GM12865 (cell line): Measurements from ENCODE around the gene SNAP91.
"Not testable (repeated sequence)": the region's sequence is repeated elsewhere in the genome, so short reads cannot be mapped to it uniquely, and the experiment has no call there.

Source experiments
- DNase-seq: peaks from one replicate; pipeline ENCODE4 v3.0.0; 2010; ENCODE audit warnings: low read depth
- H3K4me3 ChIP-seq: 2 replicates; pipeline ENCODE4 v1.5.1; 2011; ENCODE audit warnings: mild to moderate bottlenecking, low read depth, low read length, control low read depth
- CTCF ChIP-seq: IDR thresholded peaks from 2 replicates; pipeline ENCODE4 v1.5.1; 2011; ENCODE audit warnings: low read length, control low read depth, low read depth, inconsistent platforms; ENCODE audit not compliant: insufficient read depth; ENCODE audit errors: missing control alignments

SNAP91 gene

GRCh38 chr6:83708970-83709747 lies at the start of gene SNAP91:
TSS of gene SNAP91 (minus strand) at chr6:83709101. CDS start at chr6:83707927, 1,174 bp downstream.
- H3K4me3 ChIP-seq: peak within 1 kb of the TSS; percentile 46
- peak; percentile 26 for DNase-seq
- no peak for TF ChIP-seq CTCF

GRCh38 chr6:83758533-83758932 lies 49.6 kb upstream of the SNAP91 start:
- no peak for DNase-seq
- TF ChIP-seq CTCF: no peak
- H3K4me3 ChIP-seq: no peak overlapping the region

- no peak for TF ChIP-seq CTCF
- DNase-seq: no peak
- H3K4me3 ChIP-seq: no peak overlapping the region
Measured at GRCh38 chr6:83757021-83757420, 48.1 kb upstream of the SNAP91 start.

GRCh38 chr6:83756565-83756964 lies 47.7 kb upstream of the SNAP91 start:
- no peak for DNase-seq
- no peak overlapping the region for H3K4me3 ChIP-seq
- no peak for TF ChIP-seq CTCF

GRCh38 chr6:83752375-83752774 lies 43.5 kb upstream of the SNAP91 start:
- H3K4me3 ChIP-seq, DNase-seq: not testable (repeated sequence)

- no peak for DNase-seq
- H3K4me3 ChIP-seq: no peak overlapping the region
- TF ChIP-seq CTCF: no peak
Measured at GRCh38 chr6:83741089-83741488, 32.2 kb upstream of the SNAP91 start.

- no peak overlapping the region for H3K4me3 ChIP-seq
- no peak for TF ChIP-seq CTCF
- DNase-seq: no peak
Measured at GRCh38 chr6:83735461-83735860, 26.6 kb upstream of the SNAP91 start.
